Prostate gland (tissue), 2 donors: ENCODE results near the gene SAMD10.

ENCODE experiments used
- CTCF ChIP-seq, 4 experiments: fragments of 200-600 bp in 2 of 4; fragments of 450-650 bp in 2 of 4; sonication (generic) in 2 of 4; IDR thresholded peaks; 1 replicate in 3 of 4; 2 replicates in 1 of 4; pipeline ENCODE4 v1.5.1; 2016 to 2019; ENCODE audit warnings: antibody characterized with exemption in 4 of 4, mild to moderate bottlenecking in 2 of 4, moderate library complexity in 2 of 4
- POLR2A ChIP-seq: fragments of 450-650 bp; IDR thresholded peaks from one replicate; pipeline ENCODE4 v1.6.1; 2016; ENCODE audit warnings: antibody characterized with exemption, mild to moderate bottlenecking
- POLR2AphosphoS5 ChIP-seq: sonication (generic); formaldehyde crosslinking; IDR thresholded peaks from one replicate; pipeline ENCODE4 v1.6.1; 2017; ENCODE audit warnings: antibody characterized with exemption

DNA sequence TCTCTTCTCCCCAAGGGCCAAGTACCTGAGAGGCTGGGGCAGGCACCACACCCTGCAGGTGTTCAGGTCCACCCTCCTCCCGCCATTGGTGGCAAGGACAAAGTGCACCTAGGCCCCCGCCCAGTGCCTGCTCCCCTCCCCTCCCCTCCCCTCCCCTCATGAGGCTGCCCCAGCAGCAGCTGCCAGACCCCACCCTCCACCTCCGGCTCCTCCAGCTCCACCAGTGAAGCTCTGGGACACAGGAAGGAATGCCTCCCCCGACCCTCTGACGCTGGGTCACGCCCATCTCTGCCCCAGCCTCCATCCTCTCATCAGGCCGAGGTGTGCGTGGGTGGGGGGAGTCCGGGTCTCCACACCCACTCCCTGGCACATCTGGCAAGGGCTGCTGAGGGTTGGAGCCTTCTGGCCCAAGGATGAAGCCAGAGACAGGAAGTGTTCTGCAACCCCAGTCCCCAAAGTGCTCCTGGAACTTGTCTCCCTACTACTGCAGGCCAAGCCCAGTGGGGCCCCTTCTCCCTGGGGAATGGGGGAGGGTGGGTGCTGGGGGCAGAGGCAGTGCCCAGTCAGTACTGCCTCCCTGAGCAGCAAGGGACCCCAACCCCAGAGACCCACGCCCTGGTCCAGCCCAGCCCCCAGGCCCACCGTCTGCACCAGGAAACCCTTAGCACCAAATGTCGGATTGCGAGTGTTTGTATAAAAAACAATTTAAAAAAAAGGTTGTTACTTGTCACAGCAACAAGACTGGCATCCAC lies 21.6 kb downstream of the SAMD10 start:
- TF ChIP-seq CTCF (IDR thresholded peaks at IDR 0.05) (no peak), POLR2A (no peak), POLR2AphosphoS5 (no peak)
